Measurements from ENCODE around the gene COL8A2.

COL8A2 gene

GRCh38 chr1:36135796-36136195 is 10.8 kb upstream of the COL8A2 start:
- DNase-seq (ENCODE audit: low read depth): no peak

GRCh38 chr1:36135330-36135667 is 10.3 kb upstream of the COL8A2 start:
- DNase-seq (ENCODE audit: low read depth): no peak

- no peak for DNase-seq (ENCODE audit: low read depth)
Measured at GRCh38 chr1:36134505-36135329, 9.7 kb upstream of the COL8A2 start.

GRCh38 chr1:36134031-36134430 is 9.0 kb upstream of the COL8A2 start:
- DNase-seq (ENCODE audit: low read depth): no peak

GRCh38 chr1:36133484-36133883 is 8.5 kb upstream of the COL8A2 start:
- no peak for DNase-seq (ENCODE audit: low read depth)

GRCh38 chr1:36132029-36132428 is 7.0 kb upstream of the COL8A2 start:
- DNase-seq (ENCODE audit: low read depth): no peak

- no peak for DNase-seq (ENCODE audit: low read depth)
Measured at GRCh38 chr1:36128905-36129206, 3.8 kb upstream of the COL8A2 start.

- DNase-seq (ENCODE audit: low read depth): no peak
Measured at GRCh38 chr1:36128126-36128904, 3.3 kb upstream of the COL8A2 start.

GRCh38 chr1:36126797-36127500 is 1.9 kb upstream of the COL8A2 start:
- no peak for DNase-seq (ENCODE audit: low read depth)

- DNase-seq (ENCODE audit: low read depth): no peak
Measured at GRCh38 chr1:36126005-36126716, 1.1 kb upstream of the COL8A2 start.

GRCh38 chr1:36124404-36125128 is 456 bp downstream of the COL8A2 start:
- no peak for DNase-seq (ENCODE audit: low read depth)

GRCh38 chr1:36123356-36123755 is 1.7 kb downstream of the COL8A2 start:
- DNase-seq (ENCODE audit: low read depth): no peak

GRCh38 chr1:36122062-36123030 is 2.7 kb downstream of the COL8A2 start:
- DNase-seq (ENCODE audit: low read depth): no peak

GRCh38 chr1:36119456-36119855 is 5.6 kb downstream of the COL8A2 start:
- DNase-seq (ENCODE audit: low read depth): no peak

GRCh38 chr1:36118447-36119204 is 6.4 kb downstream of the COL8A2 start:
- no peak for DNase-seq (ENCODE audit: low read depth)

- no peak for DNase-seq (ENCODE audit: low read depth)
Measured at GRCh38 chr1:36116901-36117300, 8.1 kb downstream of the COL8A2 start.

- DNase-seq (ENCODE audit: low read depth): no peak
Measured at GRCh38 chr1:36115931-36116330, 9.1 kb downstream of the COL8A2 start.

GRCh38 chr1:36115200-36115669 is 9.8 kb downstream of the COL8A2 start:
- DNase-seq (ENCODE audit: low read depth): no peak

- no peak for DNase-seq (ENCODE audit: low read depth)
Measured at GRCh38 chr1:36114371-36114770, 10.7 kb downstream of the COL8A2 start.

- no peak for DNase-seq (ENCODE audit: low read depth)
Measured at GRCh38 chr1:36112823-36113222, 12.2 kb downstream of the COL8A2 start.
